Liver (tissue), 3 donors: ENCODE results near the gene ABHD17C.

Experiments
- GABPA ChIP-seq, 2 donors: IDR thresholded peaks in 1 of 2; conservative IDR thresholded peaks in 1 of 2; 2 replicates each; pipeline ENCODE4 v1.6.1; 2016; ENCODE audit warnings: antibody characterized with exemption in 2 of 2, mild to moderate bottlenecking in 1 of 2, moderate library complexity in 1 of 2
- RAD21 ChIP-seq, 2 donors: IDR thresholded peaks; 2 replicates each; pipeline ENCODE4 v1.6.1; 2016; ENCODE audit warnings: antibody characterized with exemption in 2 of 2, mild to moderate bottlenecking in 2 of 2
- SP1 ChIP-seq: IDR thresholded peaks from 2 replicates; pipeline ENCODE4 v1.6.1; 2018; ENCODE audit warnings: antibody characterized with exemption, mild to moderate bottlenecking
- TF ChIP-seq, protein P1 (sequence below): fragments of 150-350 bp; IDR thresholded peaks from 2 replicates; pipeline ENCODE4 v1.5.1; 2017; ENCODE audit warnings: improper control_type of control experiment, low read depth, low read length; ENCODE audit not compliant: missing input control
- TF ChIP-seq, protein P2 (sequence below): IDR thresholded peaks from 2 replicates; pipeline ENCODE4 v1.6.1; 2016; ENCODE audit warnings: antibody characterized with exemption, mild to moderate bottlenecking
- TF ChIP-seq, protein P3 (sequence below): IDR thresholded peaks from 2 replicates; pipeline ENCODE4 v1.6.1; 2016; ENCODE audit warnings: antibody characterized with exemption
- donor health status: healthy.
- donor health status: healthy.

DNA sequence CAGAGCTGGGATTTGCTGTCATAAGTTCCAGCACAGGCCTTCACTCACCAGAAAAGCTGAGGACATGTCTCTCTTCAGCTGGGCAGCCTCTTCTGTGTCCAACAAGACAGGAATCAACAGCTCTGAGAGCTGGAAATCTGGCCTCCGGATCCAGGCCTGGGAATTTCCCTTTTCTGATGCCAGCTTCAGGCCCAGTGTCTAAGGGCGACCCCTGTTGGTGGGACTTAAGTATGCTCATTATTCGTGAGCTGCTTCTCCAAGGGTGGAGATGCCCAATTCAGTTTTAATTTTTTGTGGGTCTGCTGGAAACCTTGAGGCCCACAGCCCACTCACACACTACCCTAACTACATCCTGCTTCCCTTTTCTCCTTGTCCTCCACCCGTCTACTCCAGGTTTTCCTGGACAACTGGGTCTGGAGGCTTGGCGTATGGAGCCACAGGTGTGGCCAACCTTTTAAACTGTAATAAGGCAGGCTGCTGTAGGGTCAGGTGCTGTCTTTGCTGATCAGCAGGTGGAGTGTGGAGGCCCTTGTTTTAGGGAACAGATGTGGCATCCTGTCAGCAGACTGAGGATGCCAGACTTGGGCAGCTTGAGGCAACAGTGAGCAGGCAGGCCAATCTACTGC is 81.4 kb downstream of the ABHD17C start:
- TF ChIP-seq, protein P1, sequence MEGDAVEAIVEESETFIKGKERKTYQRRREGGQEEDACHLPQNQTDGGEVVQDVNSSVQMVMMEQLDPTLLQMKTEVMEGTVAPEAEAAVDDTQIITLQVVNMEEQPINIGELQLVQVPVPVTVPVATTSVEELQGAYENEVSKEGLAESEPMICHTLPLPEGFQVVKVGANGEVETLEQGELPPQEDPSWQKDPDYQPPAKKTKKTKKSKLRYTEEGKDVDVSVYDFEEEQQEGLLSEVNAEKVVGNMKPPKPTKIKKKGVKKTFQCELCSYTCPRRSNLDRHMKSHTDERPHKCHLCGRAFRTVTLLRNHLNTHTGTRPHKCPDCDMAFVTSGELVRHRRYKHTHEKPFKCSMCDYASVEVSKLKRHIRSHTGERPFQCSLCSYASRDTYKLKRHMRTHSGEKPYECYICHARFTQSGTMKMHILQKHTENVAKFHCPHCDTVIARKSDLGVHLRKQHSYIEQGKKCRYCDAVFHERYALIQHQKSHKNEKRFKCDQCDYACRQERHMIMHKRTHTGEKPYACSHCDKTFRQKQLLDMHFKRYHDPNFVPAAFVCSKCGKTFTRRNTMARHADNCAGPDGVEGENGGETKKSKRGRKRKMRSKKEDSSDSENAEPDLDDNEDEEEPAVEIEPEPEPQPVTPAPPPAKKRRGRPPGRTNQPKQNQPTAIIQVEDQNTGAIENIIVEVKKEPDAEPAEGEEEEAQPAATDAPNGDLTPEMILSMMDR: peak; percentile 85
- TF ChIP-seq GABPA (IDR thresholded peaks at IDR 0.05 in 1 of 2, conservative IDR thresholded peaks at IDR 0.05 in 1 of 2) (no peak), SP1 (no peak), RAD21 (IDR thresholded peaks at IDR 0.05) (peak; percentile 97 to 99)
- TF ChIP-seq, protein P2, sequence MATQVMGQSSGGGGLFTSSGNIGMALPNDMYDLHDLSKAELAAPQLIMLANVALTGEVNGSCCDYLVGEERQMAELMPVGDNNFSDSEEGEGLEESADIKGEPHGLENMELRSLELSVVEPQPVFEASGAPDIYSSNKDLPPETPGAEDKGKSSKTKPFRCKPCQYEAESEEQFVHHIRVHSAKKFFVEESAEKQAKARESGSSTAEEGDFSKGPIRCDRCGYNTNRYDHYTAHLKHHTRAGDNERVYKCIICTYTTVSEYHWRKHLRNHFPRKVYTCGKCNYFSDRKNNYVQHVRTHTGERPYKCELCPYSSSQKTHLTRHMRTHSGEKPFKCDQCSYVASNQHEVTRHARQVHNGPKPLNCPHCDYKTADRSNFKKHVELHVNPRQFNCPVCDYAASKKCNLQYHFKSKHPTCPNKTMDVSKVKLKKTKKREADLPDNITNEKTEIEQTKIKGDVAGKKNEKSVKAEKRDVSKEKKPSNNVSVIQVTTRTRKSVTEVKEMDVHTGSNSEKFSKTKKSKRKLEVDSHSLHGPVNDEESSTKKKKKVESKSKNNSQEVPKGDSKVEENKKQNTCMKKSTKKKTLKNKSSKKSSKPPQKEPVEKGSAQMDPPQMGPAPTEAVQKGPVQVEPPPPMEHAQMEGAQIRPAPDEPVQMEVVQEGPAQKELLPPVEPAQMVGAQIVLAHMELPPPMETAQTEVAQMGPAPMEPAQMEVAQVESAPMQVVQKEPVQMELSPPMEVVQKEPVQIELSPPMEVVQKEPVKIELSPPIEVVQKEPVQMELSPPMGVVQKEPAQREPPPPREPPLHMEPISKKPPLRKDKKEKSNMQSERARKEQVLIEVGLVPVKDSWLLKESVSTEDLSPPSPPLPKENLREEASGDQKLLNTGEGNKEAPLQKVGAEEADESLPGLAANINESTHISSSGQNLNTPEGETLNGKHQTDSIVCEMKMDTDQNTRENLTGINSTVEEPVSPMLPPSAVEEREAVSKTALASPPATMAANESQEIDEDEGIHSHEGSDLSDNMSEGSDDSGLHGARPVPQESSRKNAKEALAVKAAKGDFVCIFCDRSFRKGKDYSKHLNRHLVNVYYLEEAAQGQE: no peak
- TF ChIP-seq, protein P3, sequence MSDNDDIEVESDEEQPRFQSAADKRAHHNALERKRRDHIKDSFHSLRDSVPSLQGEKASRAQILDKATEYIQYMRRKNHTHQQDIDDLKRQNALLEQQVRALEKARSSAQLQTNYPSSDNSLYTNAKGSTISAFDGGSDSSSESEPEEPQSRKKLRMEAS: no peak
